Right atrium auricular region (tissue), 2 donors: Measurements from ENCODE around the gene LAPTM5. TPM values are rescaled to one million over a fixed set of nuclear protein-coding genes. Genes with fewer than 3 reads are reported as not detected.

Experiments
- DNase-seq: peaks from one replicate; pipeline ENCODE4 v3.0.0-alpha.2; 2019; ENCODE audit warnings: low spot score
- H3K27ac ChIP-seq, 2 donors: fragments of 200-600 bp; sonication (generic); 1 replicate in 1 of 2; 2 replicates in 1 of 2; pipeline ENCODE4 v1.5.1; 2016 to 2019
- H3K27me3 ChIP-seq, 2 donors: fragments of 200-600 bp; sonication (generic); one replicate each; pipeline versions ENCODE4 v1.5.1 to v1.6.0; 2017 to 2019
- H3K36me3 ChIP-seq: fragments of 200-600 bp; sonication (generic); one replicate; pipeline ENCODE4 v1.5.1; 2016
- H3K4me1 ChIP-seq, 2 donors: fragments of 200-600 bp; sonication (generic); one replicate each; pipeline versions ENCODE4 v1.5.1 to v1.6.0; 2017 to 2019
- H3K4me3 ChIP-seq, 2 donors: fragments of 200-600 bp; sonication (generic); 1 replicate in 1 of 2; 2 replicates in 1 of 2; pipeline ENCODE4 v1.5.1; 2017 to 2019; ENCODE audit warnings: mild to moderate bottlenecking in 1 of 2, moderate library complexity in 1 of 2
- H3K9me3 ChIP-seq, 2 donors: fragments of 200-600 bp; sonication (generic); one replicate each; pipeline ENCODE4 v1.5.1; 2019
- CTCF ChIP-seq, 2 donors: fragments of 200-600 bp; sonication (generic); IDR thresholded peaks; one replicate each; pipeline ENCODE4 v1.5.1; 2019; ENCODE audit warnings: antibody characterized with exemption in 2 of 2
- microRNA-seq, 2 donors: library from miRNA; unstranded; fragments of <30 nt; microRNA quantifications; one replicate each; pipeline ENCODE4, GENCODE V29; 2016 to 2017; ENCODE audit warnings: borderline number of aligned reads in 2 of 2, borderline replicate concordance in 1 of 2
- total RNA-seq, 2 donors: library from RNA; depleted of rRNA; stranded (reverse); fragments of >200 nt; gene quantifications; one replicate each; pipeline ENCODE4 v1.1.0, GENCODE V29; 2016

LAPTM5 gene
- total RNA-seq, 2 donors from 2014 or later: 17.4 to 62.8 TPM

- no peak overlapping the region for H3K27ac ChIP-seq
- no peaks in the 10 kb centered on the region for H3K36me3 ChIP-seq
- H3K4me1 ChIP-seq: peaks cover 0 to 26% of the 10 kb centered on the region in 2 donors
- peak in 1 of 2 donors; percentile 27 for TF ChIP-seq CTCF (IDR thresholded peaks at IDR 0.05)
- H3K27me3 ChIP-seq: no peaks in the 10 kb centered on the region
- peak overlapping the region in 1 of 2 donors; percentile 30 for H3K4me3 ChIP-seq
- no peaks in the 10 kb centered on the region for H3K9me3 ChIP-seq
- no peak for DNase-seq
These were observed 72.4 kb downstream of the LAPTM5 start for GRCh38 chr1:30684881-30685795.

GRCh38 chr1:30684259-30684658 lies 73.3 kb downstream of the LAPTM5 start:
- no peak overlapping the region for H3K4me3 ChIP-seq
- H3K27ac ChIP-seq: no peak overlapping the region
- no peaks in the 10 kb centered on the region for H3K27me3 ChIP-seq
- H3K4me1 ChIP-seq: peaks cover 0 to 26% of the 10 kb centered on the region in 2 donors
- no peaks in the 10 kb centered on the region for H3K36me3 ChIP-seq
- no peak for TF ChIP-seq CTCF (IDR thresholded peaks at IDR 0.05)
- H3K9me3 ChIP-seq: no peaks in the 10 kb centered on the region
- DNase-seq: no peak

- Histone ChIP-seq H3K4me1 (peaks cover 0 to 26% of the 10 kb centered on the region in 2 donors), H3K27me3 (no peaks in the 10 kb centered on the region), H3K36me3 (no peaks in the 10 kb centered on the region), H3K27ac (no peak overlapping the region), H3K9me3 (no peaks in the 10 kb centered on the region), H3K4me3 (no peak overlapping the region)
- DNase-seq: no peak
- no peak for TF ChIP-seq CTCF (IDR thresholded peaks at IDR 0.05)
These were observed 73.9 kb downstream of the LAPTM5 start for GRCh38 chr1:30683699-30684098.

Small RNAs within 50 kb of the gene (microRNA-seq; reads per million reads assigned to microRNA genes)
- gene MIR4420: 0 reads per million in 2 donors

Other genes with a start within 250 kb of the LAPTM5 start
- not detected for gene MATN1, start 34.2 kb downstream of the LAPTM5 start, total RNA-seq
- gene SDC3, start 151.0 kb upstream of the LAPTM5 start, total RNA-seq: 10 to 100 TPM; 15.9 to 43.8 TPM